Trophoblast cell (in vitro differentiated cells and primary cell): ENCODE results near the gene NXF1.
A peak's percentile ranks its signal among the peaks of the same experiment; 100 is the strongest.
"Not testable (repeated sequence)": the region's sequence is repeated elsewhere in the genome, so short reads cannot be mapped to it uniquely, and the experiment has no call there.

Source experiments
- DNase-seq, 2 donors: peaks; one replicate each; pipeline ENCODE4 v3.0.0-alpha.2; 2016
- H2AFZ ChIP-seq: 2 replicates; pipeline ENCODE4 v1.6.1; 2013; ENCODE audit warnings: low read length, moderate library complexity, mild to moderate bottlenecking; ENCODE audit not compliant: insufficient read depth, poor library complexity
- H2AK5ac ChIP-seq: 2 replicates; pipeline ENCODE4 v1.6.1; 2013; ENCODE audit warnings: mild to moderate bottlenecking, low read length
- H2BK120ac ChIP-seq: 2 replicates; pipeline ENCODE4 v1.6.1; 2013; ENCODE audit warnings: low read length, mild to moderate bottlenecking, moderate library complexity; ENCODE audit not compliant: insufficient read depth, poor library complexity
- H2BK12ac ChIP-seq: 2 replicates; pipeline ENCODE4 v1.6.1; 2013; ENCODE audit warnings: mild to moderate bottlenecking, low read length, moderate library complexity
- H2BK5ac ChIP-seq: 2 replicates; pipeline ENCODE4 v1.6.1; 2013; ENCODE audit warnings: low read length, low read depth, moderate library complexity, mild to moderate bottlenecking; ENCODE audit not compliant: poor library complexity
- H3K14ac ChIP-seq: 2 replicates; pipeline ENCODE4 v1.6.1; 2013; ENCODE audit warnings: mild to moderate bottlenecking, low read length
- H3K18ac ChIP-seq: 2 replicates; pipeline ENCODE4 v1.6.1; 2013; ENCODE audit warnings: mild to moderate bottlenecking, low read length
- H3K23ac ChIP-seq: 2 replicates; pipeline ENCODE4 v1.6.1; 2013; ENCODE audit warnings: low read length
- H3K27ac ChIP-seq: 2 replicates; pipeline ENCODE4 v1.5.1; 2013; ENCODE audit warnings: low read depth, mild to moderate bottlenecking, inconsistent platforms, low read length, moderate library complexity
- H3K27me3 ChIP-seq: 2 replicates; pipeline ENCODE4 v1.6.1; 2013; ENCODE audit warnings: inconsistent platforms, mild to moderate bottlenecking, low read length, moderate library complexity; ENCODE audit not compliant: insufficient read depth
- H3K36me3 ChIP-seq, 2 experiments: 1 replicate in 1 of 2; 2 replicates in 1 of 2; pipeline ENCODE4 v1.6.1; 2013; ENCODE audit warnings: low read length in 2 of 2, mild to moderate bottlenecking in 2 of 2, moderate library complexity in 1 of 2; ENCODE audit not compliant: insufficient read depth in 2 of 2, control insufficient read depth in 1 of 2
- H3K4ac ChIP-seq: 2 replicates; pipeline ENCODE4 v1.6.1; 2013; ENCODE audit warnings: low read depth, mild to moderate bottlenecking, low read length, moderate library complexity
- H3K4me1 ChIP-seq, 2 experiments: 1 replicate in 1 of 2; 2 replicates in 1 of 2; pipeline ENCODE4 v1.6.1; 2013; ENCODE audit warnings: low read length in 2 of 2, mild to moderate bottlenecking in 2 of 2, moderate library complexity in 1 of 2; ENCODE audit not compliant: insufficient read depth in 2 of 2, control insufficient read depth in 1 of 2
- H3K4me2 ChIP-seq: 2 replicates; pipeline ENCODE4 v1.6.1; 2013; ENCODE audit warnings: inconsistent platforms, mild to moderate bottlenecking, low read length, moderate library complexity
- H3K4me3 ChIP-seq: 2 replicates; pipeline ENCODE4 v1.5.1; 2013; ENCODE audit warnings: mild to moderate bottlenecking, low read depth, low read length, inconsistent platforms
- H3K79me1 ChIP-seq: one replicate; pipeline ENCODE4 v1.6.1; 2013; ENCODE audit warnings: low read length
- H3K79me2 ChIP-seq: 2 replicates; pipeline ENCODE4 v1.6.1; 2013; ENCODE audit warnings: low read length, mild to moderate bottlenecking; ENCODE audit not compliant: control insufficient read depth, insufficient read depth, poor library complexity
- H3K9ac ChIP-seq: 2 replicates; pipeline ENCODE4 v1.6.1; 2013; ENCODE audit warnings: mild to moderate bottlenecking, low read length
- H3K9me3 ChIP-seq: 2 replicates; pipeline ENCODE4 v1.6.1; 2013; ENCODE audit warnings: low read depth, mild to moderate bottlenecking, control low read depth, inconsistent platforms, low read length; ENCODE audit not compliant: insufficient read depth
- H4K12ac ChIP-seq: 2 replicates; pipeline ENCODE4 v1.6.1; 2013; ENCODE audit warnings: low read depth, mild to moderate bottlenecking, low read length, moderate library complexity
- H4K8ac ChIP-seq: 2 replicates; pipeline ENCODE4 v1.6.1; 2013; ENCODE audit warnings: low read depth, mild to moderate bottlenecking, low read length, moderate library complexity
- H4K91ac ChIP-seq: one replicate; pipeline ENCODE4 v1.6.1; 2013; ENCODE audit warnings: low read depth, mild to moderate bottlenecking, low read length, moderate library complexity
- WGBS: extraction: QIAGEN DNeasy Blood & Tissue Kit; methylation state at CpG from one replicate; pipeline ENCODE4 v1.1.7; 2013; ENCODE audit warnings: missing lambda C conversion rate; ENCODE audit not compliant: insufficient read length, insufficient coverage; ENCODE audit errors: extremely low coverage; 5-methylcytosine and 5-hydroxymethylcytosine counted together

Gene NXF1

DNA sequence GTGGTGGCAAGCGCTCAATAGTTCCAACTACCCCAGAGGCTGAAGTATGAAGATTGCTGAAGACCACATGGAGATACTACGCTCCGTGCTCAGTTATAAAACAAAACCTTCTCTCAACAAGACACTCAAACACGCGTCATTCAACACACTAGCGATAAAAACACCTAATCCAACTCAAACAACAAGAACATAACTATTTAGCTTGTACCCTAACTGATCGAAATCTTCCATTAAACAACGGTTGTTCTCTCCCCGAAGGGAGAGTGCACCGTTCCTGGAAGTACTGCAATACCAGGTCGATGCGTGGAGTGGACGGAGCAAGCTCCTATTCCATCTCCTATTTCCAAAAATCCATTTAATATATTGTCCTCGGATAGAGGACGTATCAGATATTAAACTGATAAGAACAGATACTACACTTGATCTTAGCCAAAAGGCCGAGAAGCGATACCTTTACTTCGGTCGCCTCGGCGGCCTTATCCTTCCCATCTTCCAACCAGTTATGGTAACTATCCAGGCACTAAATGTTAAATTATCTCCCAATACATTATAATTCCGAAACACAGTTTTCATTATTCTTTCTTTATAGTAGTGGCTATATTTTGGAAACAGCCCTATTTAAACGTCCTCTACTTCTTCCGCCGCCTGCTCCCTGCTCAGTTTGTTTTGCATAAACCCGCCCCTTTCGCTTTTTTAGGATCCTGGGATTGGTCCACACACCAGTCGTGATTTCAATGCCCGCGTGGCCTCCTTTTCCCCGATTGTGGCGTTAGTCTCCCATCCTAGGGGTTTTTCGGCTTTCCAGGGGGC lies 36.3 kb upstream of the NXF1 start:
- H3K9me3 ChIP-seq: no peaks in the 10 kb centered on the region
- no peak overlapping the region for H3K23ac ChIP-seq
- DNase-seq: peak; percentile 88 to 98
- H2AK5ac ChIP-seq: no peak overlapping the region
- H3K9ac ChIP-seq: peak overlapping the region; percentile 85
- no CpG with 5 or more reads among the region's 33 CpGs for WGBS
- peak overlapping the region; percentile 56 for H3K4me3 ChIP-seq
- peak overlapping the region; percentile 73 for H2BK5ac ChIP-seq
- H3K4me2 ChIP-seq: peak overlapping the region; percentile 96
- peak overlapping the region; percentile 85 for H2AFZ ChIP-seq
- peak overlapping the region; percentile 94 for H3K27ac ChIP-seq
- peak overlapping the region; percentile 35 for H3K4ac ChIP-seq
- peak overlapping the region; percentile 84 for H2BK12ac ChIP-seq
- H3K79me2 ChIP-seq: peaks cover 11% of the 10 kb centered on the region
- H3K4me1 ChIP-seq: peaks cover 0 to 3% of the 10 kb centered on the region in 2 experiments
- peak overlapping the region; percentile 91 for H2BK120ac ChIP-seq
- H4K91ac ChIP-seq: peak overlapping the region; percentile 78
- peak overlapping the region; percentile 78 for H3K18ac ChIP-seq
- H3K27me3 ChIP-seq: no peaks in the 10 kb centered on the region
- H4K12ac ChIP-seq: peak overlapping the region; percentile 79
- H3K36me3 ChIP-seq: peaks cover 0 to under 1% of the 10 kb centered on the region in 2 experiments
- H3K14ac ChIP-seq: peak overlapping the region; percentile 31
- H3K79me1 ChIP-seq: peaks cover 24% of the 10 kb centered on the region
- peak overlapping the region; percentile 79 for H4K8ac ChIP-seq

DNA sequence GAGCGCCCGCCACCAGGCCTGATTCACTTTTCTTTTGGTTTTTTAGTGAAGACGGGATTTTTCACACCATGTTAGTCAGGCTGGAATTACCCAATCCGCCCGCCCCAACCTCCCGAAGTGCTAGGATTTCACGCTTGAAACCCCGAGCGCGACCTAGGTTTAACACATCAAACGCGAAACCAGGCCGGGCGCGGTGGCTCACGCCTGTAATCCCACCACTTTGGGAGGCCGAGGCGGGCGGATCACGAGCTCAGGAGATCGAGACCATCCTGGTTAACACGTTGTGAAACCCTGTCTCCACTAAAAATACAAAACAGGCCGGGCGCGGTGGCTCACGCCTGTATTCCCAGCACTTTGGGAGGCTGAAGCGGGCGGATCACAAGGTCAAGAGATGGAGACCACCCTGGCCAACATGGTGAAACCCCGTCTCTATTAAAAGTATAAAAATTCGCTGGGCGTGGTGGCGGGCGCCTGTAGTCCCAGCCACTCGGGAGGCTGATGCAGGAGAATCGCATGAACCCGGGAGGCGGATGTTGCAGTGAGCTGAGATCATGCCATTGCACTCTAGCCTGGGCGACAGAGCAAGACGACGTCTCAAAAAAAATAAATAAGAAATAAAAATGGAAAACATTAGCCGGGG lies 35.6 kb upstream of the NXF1 start:
- H4K12ac ChIP-seq: peak overlapping the region; percentile 82

DNA sequence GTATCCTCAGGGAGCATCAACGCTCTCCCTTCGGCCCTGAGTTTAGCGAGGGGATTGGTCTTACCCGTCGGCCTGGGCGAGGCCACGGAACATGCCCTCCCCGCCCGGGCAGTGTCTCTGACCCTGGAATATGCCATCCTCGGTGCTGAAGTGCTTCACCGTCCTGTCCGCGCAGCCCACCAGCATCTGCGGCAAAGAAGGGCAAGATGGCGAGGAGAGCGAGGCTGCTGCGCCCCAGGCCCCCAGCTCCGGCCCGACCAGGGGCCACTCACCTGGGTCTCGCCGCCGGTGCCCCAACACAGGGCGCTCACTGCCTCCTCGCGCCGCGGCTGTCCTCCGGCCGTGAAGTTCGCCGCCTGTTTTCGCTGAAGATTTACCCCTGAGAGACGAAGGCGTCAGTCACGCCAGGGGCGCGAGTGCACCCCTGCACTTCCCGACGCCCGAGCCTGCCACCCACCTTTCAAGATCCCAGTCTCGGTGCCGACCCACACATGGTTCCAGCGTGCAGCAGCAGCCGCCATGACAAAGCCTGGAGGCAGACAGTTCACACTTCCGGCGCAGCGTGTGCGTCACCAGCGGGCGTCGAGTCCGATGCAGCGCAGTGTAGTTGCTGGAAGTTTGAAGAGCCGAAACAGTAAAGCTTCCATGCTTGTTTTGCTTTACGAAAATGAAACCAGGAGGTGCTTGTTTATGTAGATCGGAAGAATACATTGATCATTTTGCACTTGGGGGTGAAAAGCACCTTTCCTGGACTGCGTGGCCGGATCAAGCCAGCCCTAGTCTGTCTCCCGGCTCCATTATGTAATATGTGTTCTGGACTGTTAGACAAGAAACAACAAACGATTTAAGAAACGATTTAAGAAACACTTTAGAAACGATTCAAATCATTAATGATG lies 34.1 kb upstream of the NXF1 start, which contains the start of gene WDR74:
Gene WDR74 (minus strand): TSS at position 541 of the 896 bp plus-strand sequence. CDS start 20 bp downstream, at position 521.
- Histone ChIP-seq H3K9ac (peak within 1 kb of the TSS; percentile 68), H3K4me2 (peak within 1 kb of the TSS; percentile 76), H4K12ac (peak within 1 kb of the TSS; percentile 78), H3K23ac (no peak within 1 kb of the TSS), H2BK12ac (no peak within 1 kb of the TSS), H3K4me1 (peaks cover 0 to 3% of the 10 kb centered on the region in 2 experiments), H4K8ac (peak within 1 kb of the TSS; percentile 93), H3K79me1 (peaks cover 24% of the 10 kb centered on the region), H2BK5ac (peak within 1 kb of the TSS; percentile 80), H2BK120ac (peak within 1 kb of the TSS; percentile 85), H4K91ac (peak within 1 kb of the TSS; percentile 93), H3K27ac (peak within 1 kb of the TSS; percentile 95), H2AK5ac (peak within 1 kb of the TSS; percentile 80), H3K18ac (peak within 1 kb of the TSS; percentile 80), H3K14ac (peak within 1 kb of the TSS; percentile 77), H2AFZ (peak within 1 kb of the TSS; percentile 27), H3K9me3 (no peaks in the 10 kb centered on the region), H3K27me3 (no peaks in the 10 kb centered on the region), H3K79me2 (peaks cover 11% of the 10 kb centered on the region), H3K36me3 (peaks cover 13 to 21% of the 10 kb centered on the region in 2 experiments), H3K4me3 (peak within 1 kb of the TSS; percentile 92), H3K4ac (peak within 1 kb of the TSS; percentile 91)
- no CpG with 5 or more reads among the region's 62 CpGs for WGBS
- peak; percentile 96 for DNase-seq

More for the DNA sequence above, 35.6 kb upstream of the NXF1 start:
- Histone ChIP-seq H3K4ac (peak overlapping the region; percentile 47), H4K8ac (peak overlapping the region; percentile 76), H4K91ac (peak overlapping the region; percentile 93), H3K4me3 (peak overlapping the region; percentile 66), H3K4me2 (peak overlapping the region; percentile 76), H3K79me1 (peaks cover 24% of the 10 kb centered on the region), H3K79me2 (peaks cover 11% of the 10 kb centered on the region), H2BK5ac (peak overlapping the region; percentile 75), H3K18ac (peak overlapping the region; percentile 92), H3K27ac (peak overlapping the region; percentile 94), H3K14ac (peak overlapping the region; percentile 80), H2BK120ac (peak overlapping the region; percentile 38), H3K9ac (peak overlapping the region; percentile 70), H2BK12ac (peak overlapping the region; percentile 13), H2AFZ (peak overlapping the region; percentile 88)
- not testable (repeated sequence) for H3K4me1 ChIP-seq, H3K23ac ChIP-seq, H3K36me3 ChIP-seq, H3K9me3 ChIP-seq, H3K27me3 ChIP-seq, H2AK5ac ChIP-seq
- peak; percentile 96 to 97 for DNase-seq
- WGBS: no CpG with 5 or more reads among the region's 41 CpGs

DNA sequence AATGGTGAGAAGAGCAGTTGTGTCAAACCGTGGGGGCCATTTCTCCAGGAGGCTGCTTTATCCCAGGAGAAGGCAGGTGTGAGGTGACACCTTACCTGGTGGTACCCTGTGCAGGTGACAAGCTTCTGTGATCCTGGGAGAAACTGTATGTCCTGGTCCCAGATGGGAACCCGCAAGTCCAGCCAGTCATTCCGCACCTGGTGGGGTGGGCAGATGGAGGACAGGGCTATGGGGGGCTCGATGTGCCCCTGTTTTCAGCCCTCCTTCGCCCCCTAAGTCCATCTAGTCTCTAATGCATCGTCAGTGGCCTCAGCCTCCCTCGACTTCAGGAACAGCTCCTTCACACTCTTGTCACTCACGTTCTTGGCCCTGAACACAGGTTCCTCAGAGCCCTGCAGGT lies 30.1 kb upstream of the NXF1 start:
- DNase-seq: no peak
- no peak overlapping the region for H3K4ac ChIP-seq
- H2BK120ac ChIP-seq: no peak overlapping the region
- no peak overlapping the region for H3K27ac ChIP-seq
- H3K9me3 ChIP-seq: peaks cover 3% of the 10 kb centered on the region
- H3K79me1 ChIP-seq: peaks cover 25% of the 10 kb centered on the region
- H3K4me2 ChIP-seq: no peak overlapping the region
- H2BK12ac ChIP-seq: no peak overlapping the region
- H3K18ac ChIP-seq: no peak overlapping the region
- no peak overlapping the region for H4K12ac ChIP-seq
- no peak overlapping the region for H4K8ac ChIP-seq
- no peak overlapping the region for H3K4me3 ChIP-seq
- H3K36me3 ChIP-seq: peaks cover 20 to 30% of the 10 kb centered on the region in 2 experiments
- H3K27me3 ChIP-seq: no peaks in the 10 kb centered on the region
- no peak overlapping the region for H3K9ac ChIP-seq
- no CpG with 5 or more reads among the region's 8 CpGs for WGBS
- no peak overlapping the region for H3K23ac ChIP-seq
- peaks cover 20% of the 10 kb centered on the region for H3K79me2 ChIP-seq
- no peak overlapping the region for H2AK5ac ChIP-seq
- H3K4me1 ChIP-seq: peaks cover 0 to 8% of the 10 kb centered on the region in 2 experiments
- no peak overlapping the region for H2BK5ac ChIP-seq
- no peak overlapping the region for H3K14ac ChIP-seq
- no peak overlapping the region for H2AFZ ChIP-seq
- no peak overlapping the region for H4K91ac ChIP-seq
